ENCODE data around the gene ROS1.

DNA sequence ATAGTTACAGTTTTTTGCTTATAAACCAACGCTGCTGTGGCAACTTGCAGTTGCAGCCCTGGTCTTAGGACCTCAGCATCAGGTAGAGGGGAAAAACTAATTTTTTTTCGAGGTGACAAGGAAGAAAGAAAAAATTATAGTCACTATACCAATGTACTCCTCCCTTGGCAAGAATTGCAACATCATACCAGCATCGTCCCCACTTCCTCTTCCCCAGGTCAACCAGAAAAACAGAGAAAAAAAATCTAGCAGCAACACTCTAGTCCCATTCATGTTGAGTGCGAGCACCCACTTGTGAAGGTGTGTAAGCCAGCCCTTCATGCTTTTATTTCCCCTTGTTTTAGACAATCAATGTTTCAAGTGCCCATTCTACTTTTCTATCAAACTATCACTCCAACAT lies 43.6 kb upstream of the ROS1 start:
- TF ChIP-seq, protein P1, sequence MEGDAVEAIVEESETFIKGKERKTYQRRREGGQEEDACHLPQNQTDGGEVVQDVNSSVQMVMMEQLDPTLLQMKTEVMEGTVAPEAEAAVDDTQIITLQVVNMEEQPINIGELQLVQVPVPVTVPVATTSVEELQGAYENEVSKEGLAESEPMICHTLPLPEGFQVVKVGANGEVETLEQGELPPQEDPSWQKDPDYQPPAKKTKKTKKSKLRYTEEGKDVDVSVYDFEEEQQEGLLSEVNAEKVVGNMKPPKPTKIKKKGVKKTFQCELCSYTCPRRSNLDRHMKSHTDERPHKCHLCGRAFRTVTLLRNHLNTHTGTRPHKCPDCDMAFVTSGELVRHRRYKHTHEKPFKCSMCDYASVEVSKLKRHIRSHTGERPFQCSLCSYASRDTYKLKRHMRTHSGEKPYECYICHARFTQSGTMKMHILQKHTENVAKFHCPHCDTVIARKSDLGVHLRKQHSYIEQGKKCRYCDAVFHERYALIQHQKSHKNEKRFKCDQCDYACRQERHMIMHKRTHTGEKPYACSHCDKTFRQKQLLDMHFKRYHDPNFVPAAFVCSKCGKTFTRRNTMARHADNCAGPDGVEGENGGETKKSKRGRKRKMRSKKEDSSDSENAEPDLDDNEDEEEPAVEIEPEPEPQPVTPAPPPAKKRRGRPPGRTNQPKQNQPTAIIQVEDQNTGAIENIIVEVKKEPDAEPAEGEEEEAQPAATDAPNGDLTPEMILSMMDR (conservative IDR thresholded peaks at IDR 0.05 in 1 of 2, IDR thresholded peaks at IDR 0.05 in 1 of 2; ENCODE audit: low read depth in 1 of 2, low read length in 2 of 2), result no peak
- TF ChIP-seq EZH2 (IDR thresholded peaks at IDR 0.05; ENCODE audit: low read length, missing control alignments), result no peak
